ENCODE measurements around the gene STXBP5. TPM values are rescaled to one million over a fixed set of nuclear protein-coding genes. Genes with fewer than 3 reads are reported as not detected.
A peak's percentile ranks its signal among the peaks of the same experiment; 100 is the strongest.

The STXBP5 gene
- total and polyA plus RNA-seq, 9 of the 15 experiments (the other 6 are each of a cell fraction or from before 2014, with no cell fraction given) = 23.3 to 172 (median 71.5) TPM

- no peak for TF ChIP-seq E2F3 (CRISPR knock-in tag; IDR thresholded peaks at IDR 0.05)
- peak; percentile 54 for TF ChIP-seq ARID1B (IDR thresholded peaks at IDR 0.05)
- peak; percentile 32 for TF ChIP-seq TAF9B (IDR thresholded peaks at IDR 0.05; ENCODE audit: partially characterized antibody)
- TF ChIP-seq ZNF354B (CRISPR knock-in tag; IDR thresholded peaks at IDR 0.05) = no peak
- TF ChIP-seq TRIM24 (IDR thresholded peaks at IDR 0.05) = no peak
- TF ChIP-seq HOXB6 (CRISPR knock-in tag; IDR thresholded peaks at IDR 0.05; ENCODE audit: borderline replicate concordance) = no peak
- no peak for TF ChIP-seq CTCF (IDR thresholded peaks at IDR 0.05 in 2 of 3, conservative IDR thresholded peaks at IDR 0.05 in 1 of 3; ENCODE audit: insufficient read depth in 2 of 3, low read depth in 1 of 3, low read length in 3 of 3)
- TF ChIP-seq MLLT1 (IDR thresholded peaks at IDR 0.05) = no peak
- peak; percentile 14; the same call in 1 of the 2 replicates for TF ChIP-seq SOX6 (IDR thresholded peaks at IDR 0.05)
- TF ChIP-seq POLR2AphosphoS5 (IDR thresholded peaks at IDR 0.05; ENCODE audit: control insufficient read depth, insufficient read depth, low read depth, low read length) = no peak
- no peak for TF ChIP-seq NFE2L1 (tag; IDR thresholded peaks at IDR 0.05; ENCODE audit: borderline replicate concordance, low read depth)
- no peak for TF ChIP-seq SMAD4 (CRISPR knock-in tag; conservative IDR thresholded peaks at IDR 0.05)
- TF ChIP-seq CEBPB (tag; IDR thresholded peaks at IDR 0.05) = peak; percentile 95
- peak; percentile 66 for TF ChIP-seq TCF3 (CRISPR knock-in tag; IDR thresholded peaks at IDR 0.05)
- no peak for TF ChIP-seq KDM4B (IDR thresholded peaks at IDR 0.05; ENCODE audit: borderline replicate concordance in 2 of 2, low read depth in 1 of 2)
- no peak for TF ChIP-seq FOXA1 (IDR thresholded peaks at IDR 0.05; ENCODE audit: borderline replicate concordance)
Measured at GRCh38 chr6:147279427-147279826, 75.2 kb downstream of the STXBP5 start (continued).

Measured in K562 (cell line).